HuH-7 (cell line): ENCODE data around the gene TPRG1.

Experiments used
- DNase-seq: peaks from one replicate; pipeline ENCODE4 v3.0.0; 2011; ENCODE audit warnings: low spot score

The TPRG1 gene

DNA sequence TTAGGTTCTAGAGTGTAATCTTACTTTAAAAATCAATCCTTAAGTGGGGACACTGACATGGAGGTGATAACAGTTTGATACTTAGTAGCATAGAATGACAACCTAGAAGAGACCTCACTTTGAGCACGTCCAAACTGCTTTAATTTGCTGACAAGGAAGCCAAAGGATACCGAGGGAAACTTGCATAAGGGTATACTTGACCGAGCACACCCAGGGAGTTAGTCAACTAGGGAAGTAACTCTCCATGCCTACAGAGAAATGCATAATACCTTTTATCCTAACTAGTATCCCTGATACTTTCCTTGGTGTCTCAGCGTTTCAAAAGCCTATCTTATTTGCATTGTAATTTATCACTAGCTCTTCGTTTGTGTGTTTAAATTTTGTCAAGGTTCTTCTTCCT is 5.5 kb upstream of the TPRG1 start:
- no peak for DNase-seq

GRCh38 chr3:189167027-189167766 is 4.6 kb upstream of the TPRG1 start:
- no peak for DNase-seq

DNA sequence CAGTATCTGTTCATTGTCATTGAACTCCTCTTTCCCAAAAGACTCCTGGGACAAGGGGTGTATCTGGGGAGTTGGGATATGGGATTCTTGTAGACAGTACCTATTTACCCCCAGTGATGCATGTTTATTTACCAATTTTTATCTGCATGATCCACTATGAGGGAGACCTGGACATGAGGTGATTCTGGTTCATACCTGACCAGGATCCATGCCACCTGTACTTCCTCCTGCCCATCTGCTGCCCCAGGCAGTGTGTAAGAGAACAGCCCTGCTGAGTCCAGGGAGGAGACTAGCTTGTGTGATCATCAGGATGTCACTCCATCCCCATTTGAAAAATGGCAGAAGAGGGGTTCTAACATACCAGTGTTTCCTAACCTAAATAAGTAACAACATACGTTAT is 3.1 kb upstream of the TPRG1 start:
- no peak for DNase-seq

DNA sequence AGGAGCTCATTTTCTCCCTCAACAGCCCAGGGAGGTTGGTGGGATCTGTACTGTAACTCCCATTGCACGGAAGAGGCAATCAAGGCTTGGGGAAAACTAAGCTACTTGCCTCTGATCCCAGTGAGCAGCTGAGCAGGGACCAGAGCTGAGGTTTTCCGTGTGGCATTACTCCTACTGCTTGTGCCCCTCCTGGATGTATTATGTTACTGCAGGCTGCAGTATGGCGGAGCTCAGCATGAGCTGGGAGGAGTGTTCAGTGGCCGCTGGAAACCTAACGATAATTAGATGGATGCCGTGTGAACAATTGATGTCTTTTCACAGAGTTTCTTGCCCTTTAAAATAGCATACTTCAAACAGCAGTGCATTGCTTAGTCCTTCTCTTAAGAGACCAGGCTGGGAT is 2.0 kb upstream of the TPRG1 start:
- DNase-seq, result no peak

GRCh38 chr3:189170559-189170958 is 1.2 kb upstream of the TPRG1 start:
- DNase-seq, result no peak

- DNase-seq, result no peak
These were observed 1.1 kb downstream of the TPRG1 start for GRCh38 chr3:189172668-189173419.

DNA sequence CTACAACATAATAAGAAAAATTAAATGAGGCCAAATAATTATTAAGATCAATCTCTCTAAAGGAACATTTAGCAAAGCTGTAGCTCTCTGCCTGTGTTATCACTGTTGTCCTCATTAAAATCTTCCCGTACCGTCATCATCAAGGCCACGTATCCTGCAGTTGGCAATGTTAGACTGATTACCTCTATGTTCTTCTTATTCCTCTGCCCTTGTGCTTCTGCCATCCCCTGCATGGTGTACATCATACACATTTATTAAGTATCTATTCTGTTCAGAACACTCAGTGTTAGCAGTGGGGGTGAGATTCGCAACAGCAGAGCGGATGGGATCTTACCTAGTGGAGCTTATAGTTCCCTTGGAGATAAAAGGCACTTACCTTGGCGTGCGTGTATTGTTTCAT is 12.8 kb downstream of the TPRG1 start:
- DNase-seq, result no peak

GRCh38 chr3:189186101-189186500 is 14.3 kb downstream of the TPRG1 start:
- DNase-seq, result no peak

DNA sequence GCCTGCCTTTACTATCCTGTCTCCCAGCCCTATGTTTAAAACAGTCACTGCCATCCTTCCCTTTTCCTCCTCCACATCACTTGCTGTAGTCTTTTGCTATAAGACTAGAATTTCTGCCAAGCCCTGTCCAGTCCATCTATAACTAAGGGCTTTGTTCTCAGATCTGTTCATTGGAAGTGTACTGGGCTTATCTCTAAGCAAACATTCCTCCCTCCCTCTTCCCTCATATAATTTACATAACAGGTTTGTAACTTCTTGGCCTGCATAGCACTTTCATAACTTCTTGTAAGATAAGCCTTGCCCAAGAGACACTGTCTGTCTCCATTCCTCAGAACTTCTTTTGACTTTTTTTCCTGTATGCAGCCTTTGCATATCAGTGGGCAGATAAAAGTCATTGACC is 16.7 kb downstream of the TPRG1 start:
- peak; percentile 37 for DNase-seq

DNA sequence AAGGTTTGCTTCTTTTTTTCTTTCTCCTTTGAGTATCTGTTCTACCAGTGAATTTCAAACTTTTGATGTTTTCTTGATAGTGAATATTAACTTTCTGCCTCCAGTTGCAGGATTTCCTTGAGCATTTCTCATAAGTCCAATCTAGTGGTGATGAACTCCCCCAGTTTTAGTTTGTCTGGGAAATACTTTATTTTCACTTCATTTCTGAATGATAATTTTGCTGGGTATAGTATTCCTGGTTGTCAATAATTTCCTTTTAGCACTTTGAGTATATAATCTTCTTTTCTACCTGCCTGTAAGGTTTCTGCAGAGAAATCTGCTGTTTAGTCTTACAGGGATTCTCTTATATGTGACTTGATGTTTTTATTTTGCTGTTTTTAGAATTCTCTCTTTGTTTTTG is 21.0 kb downstream of the TPRG1 start:
- no peak for DNase-seq

DNA sequence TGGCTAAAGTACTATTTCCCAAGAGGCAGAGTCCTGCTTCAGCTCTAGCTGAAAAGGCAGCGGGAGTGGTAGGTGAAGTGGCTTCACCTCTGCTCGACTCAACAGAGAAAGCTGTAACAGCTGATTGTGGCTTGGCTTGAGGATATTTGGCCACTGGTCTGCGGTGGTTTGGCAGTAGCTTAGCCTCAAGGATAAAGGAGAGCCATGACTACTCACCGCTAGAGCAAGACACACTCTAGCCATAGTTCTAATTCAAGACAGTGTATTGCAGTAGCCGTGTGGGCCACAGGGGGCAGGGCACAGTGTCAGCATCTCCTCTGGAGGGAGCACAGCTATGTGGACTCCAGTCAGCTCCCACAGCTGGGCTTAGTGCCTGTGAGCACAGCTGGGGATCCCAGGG is 23.5 kb downstream of the TPRG1 start:
- peak; percentile 23 for DNase-seq

DNA sequence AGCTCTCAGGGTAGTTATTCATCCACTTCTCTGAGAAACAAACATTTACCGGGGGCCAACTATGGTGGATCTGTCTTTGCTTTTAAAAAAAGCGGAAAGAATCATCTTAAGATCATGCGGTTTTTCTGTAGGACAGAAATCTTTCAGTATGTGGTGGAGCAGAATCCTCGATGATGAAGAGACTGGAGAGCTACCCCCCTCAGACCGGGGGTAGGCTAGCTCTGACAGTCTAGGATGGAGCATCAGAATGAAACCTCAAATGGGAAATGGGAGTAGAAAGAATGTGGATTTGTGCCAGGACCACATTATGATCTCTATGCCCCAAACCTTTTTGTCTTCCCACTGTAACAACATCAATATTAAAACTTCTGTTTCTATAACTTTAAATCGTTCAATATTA is 30.3 kb downstream of the TPRG1 start:
- no peak for DNase-seq

DNA sequence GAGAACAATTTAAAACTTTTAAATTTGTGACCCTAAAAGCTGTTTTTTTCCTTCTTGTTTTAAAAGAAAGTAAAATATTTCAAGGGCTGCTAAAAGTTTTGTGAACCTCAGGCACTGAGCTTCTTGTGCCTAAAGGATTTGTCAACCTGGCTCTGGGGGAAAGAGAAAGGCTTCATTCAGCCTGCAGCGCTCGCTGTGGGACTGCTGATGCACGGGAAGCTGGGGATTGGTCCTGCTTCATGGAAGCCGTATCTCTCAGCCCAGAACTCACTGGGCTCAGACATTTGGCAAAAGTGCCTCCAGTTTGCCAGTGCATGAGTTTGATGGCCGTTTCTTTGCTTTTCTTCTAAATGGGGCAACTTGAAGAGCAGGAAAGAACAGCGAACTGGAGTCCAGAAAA is 30.8 kb downstream of the TPRG1 start:
- DNase-seq, result no peak

DNA sequence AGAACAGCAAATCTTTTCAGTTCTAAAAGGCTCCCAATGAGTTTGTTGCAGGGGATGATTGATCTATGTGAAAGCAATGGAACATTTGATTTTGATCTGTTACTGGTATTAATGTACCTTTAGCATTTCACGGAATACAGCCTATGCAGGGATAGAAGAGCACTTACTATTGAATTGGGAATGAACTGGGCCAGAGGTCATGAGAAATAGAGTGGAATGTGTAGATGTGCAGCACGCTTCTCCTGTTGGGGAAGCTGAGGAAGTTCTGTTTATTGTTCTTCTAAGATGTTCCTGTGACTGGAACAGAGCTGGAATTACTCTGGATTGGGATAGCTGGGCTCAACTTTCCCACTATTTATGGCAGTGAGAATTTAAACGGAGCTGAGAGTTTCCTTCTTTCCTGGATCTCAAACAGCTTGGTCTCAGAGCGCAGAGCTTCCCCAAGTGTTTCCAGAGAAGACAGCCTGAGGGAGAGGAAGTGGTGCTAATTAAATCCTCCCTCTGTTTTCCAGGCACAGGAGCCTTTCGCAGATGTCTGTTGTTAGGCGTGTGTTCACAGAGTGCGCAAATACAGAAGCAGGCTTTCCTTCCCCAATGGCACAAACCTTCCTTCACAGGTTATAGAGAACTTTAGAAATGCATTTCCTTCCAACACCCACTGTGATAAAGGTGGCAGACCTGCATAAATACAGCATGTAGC is 32.5 kb downstream of the TPRG1 start:
- DNase-seq, result no peak

GRCh38 chr3:189204937-189205336 is 33.2 kb downstream of the TPRG1 start:
- DNase-seq, result no peak

- no peak for DNase-seq
These were observed 38.5 kb downstream of the TPRG1 start for GRCh38 chr3:189210251-189210770.

DNA sequence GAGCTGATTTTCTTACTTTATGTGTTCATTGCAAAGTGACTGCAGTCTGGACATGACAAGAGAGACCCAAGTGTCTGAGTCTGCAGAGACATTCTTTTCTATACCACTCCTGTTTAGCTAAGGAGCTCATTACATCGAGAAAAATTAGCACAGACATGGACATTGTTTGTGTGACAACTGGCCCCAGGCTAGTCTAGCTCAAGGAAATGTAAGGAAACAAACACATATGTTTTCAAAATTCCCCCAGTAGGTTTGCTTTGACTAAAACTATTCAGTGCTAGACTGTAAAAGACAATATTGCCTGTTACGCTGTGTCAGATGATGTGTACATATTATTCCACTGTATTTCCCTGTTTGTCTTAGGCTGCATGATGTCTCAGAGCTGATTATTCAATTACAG is 40.9 kb downstream of the TPRG1 start:
- DNase-seq, result no peak

DNA sequence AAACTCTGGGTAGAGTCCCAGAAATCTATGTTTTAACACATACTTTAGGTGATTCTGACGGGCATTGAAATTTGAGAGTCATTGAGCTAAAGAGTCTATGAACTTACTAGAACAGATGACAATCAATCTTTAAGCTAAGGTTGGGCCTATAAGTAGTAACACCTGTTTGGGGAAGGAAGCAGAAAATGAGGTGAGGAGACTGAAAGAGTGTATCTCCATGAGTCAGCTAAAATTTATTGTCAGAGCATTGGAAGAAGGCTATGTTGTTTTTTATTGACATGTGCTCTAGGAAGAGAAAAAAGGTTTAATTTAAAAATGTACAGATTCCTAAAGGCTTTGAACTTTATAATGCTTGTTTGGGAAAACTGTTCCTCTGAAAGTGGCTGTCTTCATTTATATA is 42.9 kb downstream of the TPRG1 start:
- no peak for DNase-seq

DNA sequence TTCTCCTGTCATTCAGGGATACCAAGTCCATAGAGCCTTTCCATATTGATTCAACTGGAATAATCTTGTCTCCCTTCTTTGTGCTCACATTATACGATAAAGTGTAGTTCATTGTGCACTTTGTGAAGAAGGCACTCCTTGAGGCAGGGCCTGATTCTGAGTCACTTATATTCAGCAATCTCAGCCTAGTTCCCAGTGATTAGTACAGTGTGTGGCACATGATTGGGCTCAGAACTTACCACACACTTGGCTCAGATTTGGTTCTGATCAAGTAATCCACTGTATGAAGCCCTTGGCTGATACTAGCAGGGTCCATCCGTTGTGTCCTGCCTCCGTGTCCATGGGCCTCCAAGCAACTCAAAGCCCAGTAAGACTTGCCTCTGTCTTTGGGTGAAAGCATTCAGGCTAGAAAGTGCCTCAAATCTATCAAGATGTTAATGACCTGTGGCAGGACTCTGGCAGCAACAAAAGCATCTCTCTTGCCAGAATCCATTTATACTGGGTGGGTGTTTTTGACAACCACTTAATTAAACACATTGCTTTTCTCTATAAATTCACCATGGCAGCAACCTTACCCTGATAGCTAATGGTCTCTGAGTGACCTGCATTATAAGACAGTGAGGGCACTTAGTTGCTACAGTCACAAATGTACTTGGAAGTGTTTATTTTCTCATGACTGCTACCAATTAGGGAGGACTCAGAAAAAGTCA is 51.3 kb downstream of the TPRG1 start:
- DNase-seq, result no peak

GRCh38 chr3:189225431-189225830 is 53.7 kb downstream of the TPRG1 start:
- no peak for DNase-seq

DNA sequence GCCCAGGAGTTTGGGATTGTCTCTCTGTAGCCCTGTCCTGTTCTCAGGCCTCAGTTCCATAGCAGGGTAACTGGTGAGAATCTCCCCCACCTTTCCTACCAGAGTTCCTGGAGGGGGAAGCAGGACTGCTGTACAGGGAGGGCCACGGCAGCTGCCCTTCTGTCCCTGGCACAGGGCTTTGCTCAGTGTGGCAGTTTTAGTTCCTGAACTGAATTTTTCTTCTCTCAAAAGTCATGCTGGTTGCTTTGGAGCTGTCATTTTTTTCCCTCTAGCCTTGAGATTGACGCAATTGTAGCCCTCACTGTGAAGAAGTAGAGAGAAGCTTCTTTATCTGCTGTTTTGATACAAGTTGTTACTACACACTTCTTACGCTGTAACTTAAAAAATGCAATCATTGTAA is 55.5 kb downstream of the TPRG1 start:
- DNase-seq, result no peak

- no peak for DNase-seq
These were observed 57.5 kb downstream of the TPRG1 start for GRCh38 chr3:189229196-189229828.
